Measurements from ENCODE around the gene DEAF1. TPM values are rescaled to one million over a fixed set of nuclear protein-coding genes. Genes with fewer than 3 reads are reported as not detected.

Gene DEAF1
- total RNA-seq, 1 experiment from 2014 or later = 33.9 TPM

DNA sequence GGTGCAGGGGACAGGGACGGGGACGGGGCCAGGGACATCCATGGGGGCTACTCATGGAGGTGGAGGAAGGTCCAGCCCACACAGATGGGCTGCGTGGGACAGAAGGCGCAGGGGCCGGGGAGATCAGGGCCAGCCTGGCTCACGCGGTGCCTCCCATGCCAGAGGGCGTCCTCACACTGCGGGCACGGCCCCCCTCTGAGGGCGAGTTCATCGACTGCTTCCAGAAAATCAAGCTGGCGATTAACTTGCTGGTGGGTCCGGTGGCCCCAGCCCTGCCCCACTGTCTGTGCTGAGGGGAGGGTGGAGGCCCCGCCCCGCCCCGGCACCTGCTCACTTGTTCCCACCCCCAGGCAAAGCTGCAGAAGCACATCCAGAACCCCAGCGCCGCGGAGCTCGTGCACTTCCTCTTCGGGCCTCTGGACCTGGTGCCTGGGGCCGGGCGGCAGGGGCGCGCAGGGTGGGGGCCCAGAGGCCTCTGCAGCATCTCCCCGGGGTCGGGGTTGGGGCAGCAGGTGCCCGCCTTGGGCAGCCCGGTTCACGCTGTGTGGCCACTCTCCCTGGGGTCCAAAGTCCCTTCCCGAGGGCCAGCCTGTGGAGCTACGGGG, 26.8 kb upstream of the DEAF1 start:
- no peak for ATAC-seq
- no peaks in the 10 kb centered on the region for H3K9me3 ChIP-seq (ENCODE audit: control insufficient read depth in 1 of 2, insufficient read depth in 1 of 2, low read depth in 1 of 2, low read length in 2 of 2)
- H3K9ac ChIP-seq (ENCODE audit: low read length) = no peak overlapping the region
- ChIA-PET CTCF (interaction anchor here (1.2 to 2.0 kb wide), 2 partner anchors 15 to 59 kb away, joined by 4 to 8 read pairs; no protein-coding TSS in a partner anchor), RAD21 (ENCODE audit: low non-redundant PET in 1 of 2, low total read pairs in 2 of 2, uncharacterized antibody in 2 of 2, unreplicated experiment in 2 of 2) (no interaction called here), POLR2A (no interaction called here)
- no peak overlapping the region for H3K27ac ChIP-seq (ENCODE audit: low read depth, low read length)
- no peak overlapping the region for H2AFZ ChIP-seq (ENCODE audit: low read depth, low read length, poor library complexity, severe bottlenecking)
- H3K4me1 ChIP-seq (ENCODE audit: control insufficient read depth in 1 of 2, insufficient read depth in 2 of 2, low read length in 2 of 2) = peaks cover 0 to 14% of the 10 kb centered on the region in 2 experiments; a peak in 3 of 4 replicates
- no peaks in the 10 kb centered on the region for H3K9me2 ChIP-seq (ENCODE audit: insufficient read depth)
- H3K4me2 ChIP-seq (ENCODE audit: low read length) = no peak overlapping the region
- intact Hi-C loops (cut with micrococcal nuclease) = no loop called here
- no TSS peak for BruUV-seq (replicated peaks)
- no peaks in the 10 kb centered on the region for H3K27me3 ChIP-seq (ENCODE audit: insufficient read depth, low read length)
- H3K36me3 ChIP-seq (ENCODE audit: control insufficient read depth in 1 of 2, insufficient read depth in 2 of 2, low read length in 2 of 2) = peaks cover 3 to 11% of the 10 kb centered on the region in 2 experiments; a peak in 2 of 4 replicates
- DNase-seq (ENCODE audit: low read depth, low spot score) = no peak
- 0 out of 2 replicates have a peak, but pooled peaks cover 2% of the 10 kb centered on the region for H3K79me2 ChIP-seq (ENCODE audit: insufficient read depth, low read length)
- TF ChIP-seq ZNF274 (IDR thresholded peaks at IDR 0.05; ENCODE audit: low read depth, low read length) (no peak), EZH2 (IDR thresholded peaks at IDR 0.05) (no peak), POLR2A (IDR thresholded peaks at IDR 0.05; ENCODE audit: borderline replicate concordance, extremely low read depth, insufficient read depth, insufficient read length) (no peak), ELF1 (IDR thresholded peaks at IDR 0.05; ENCODE audit: borderline replicate concordance, low read depth) (no peak), FOSL1 (IDR thresholded peaks at IDR 0.05; ENCODE audit: low read depth) (no peak), SP1 (IDR thresholded peaks at IDR 0.05; ENCODE audit: low read depth) (no peak), ZFX (IDR thresholded peaks at IDR 0.05) (no peak), CBX3 (IDR thresholded peaks at IDR 0.05; ENCODE audit: low read depth) (no peak), SIN3A (IDR thresholded peaks at IDR 0.05; ENCODE audit: low read depth) (no peak), CEBPB (IDR thresholded peaks at IDR 0.05; ENCODE audit: low read depth) (no peak), JUND (IDR thresholded peaks at IDR 0.05) (no peak), EGR1 (IDR thresholded peaks at IDR 0.05; ENCODE audit: low read depth) (no peak), SRF (IDR thresholded peaks at IDR 0.05; ENCODE audit: low read depth) (no peak), POLR2AphosphoS5 (IDR thresholded peaks at IDR 0.05; ENCODE audit: low read depth, low read length) (no peak)
- TF ChIP-seq, protein P1, sequence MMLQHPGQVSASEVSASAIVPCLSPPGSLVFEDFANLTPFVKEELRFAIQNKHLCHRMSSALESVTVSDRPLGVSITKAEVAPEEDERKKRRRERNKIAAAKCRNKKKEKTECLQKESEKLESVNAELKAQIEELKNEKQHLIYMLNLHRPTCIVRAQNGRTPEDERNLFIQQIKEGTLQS (IDR thresholded peaks at IDR 0.05) = no peak
- TF ChIP-seq, protein P2, sequence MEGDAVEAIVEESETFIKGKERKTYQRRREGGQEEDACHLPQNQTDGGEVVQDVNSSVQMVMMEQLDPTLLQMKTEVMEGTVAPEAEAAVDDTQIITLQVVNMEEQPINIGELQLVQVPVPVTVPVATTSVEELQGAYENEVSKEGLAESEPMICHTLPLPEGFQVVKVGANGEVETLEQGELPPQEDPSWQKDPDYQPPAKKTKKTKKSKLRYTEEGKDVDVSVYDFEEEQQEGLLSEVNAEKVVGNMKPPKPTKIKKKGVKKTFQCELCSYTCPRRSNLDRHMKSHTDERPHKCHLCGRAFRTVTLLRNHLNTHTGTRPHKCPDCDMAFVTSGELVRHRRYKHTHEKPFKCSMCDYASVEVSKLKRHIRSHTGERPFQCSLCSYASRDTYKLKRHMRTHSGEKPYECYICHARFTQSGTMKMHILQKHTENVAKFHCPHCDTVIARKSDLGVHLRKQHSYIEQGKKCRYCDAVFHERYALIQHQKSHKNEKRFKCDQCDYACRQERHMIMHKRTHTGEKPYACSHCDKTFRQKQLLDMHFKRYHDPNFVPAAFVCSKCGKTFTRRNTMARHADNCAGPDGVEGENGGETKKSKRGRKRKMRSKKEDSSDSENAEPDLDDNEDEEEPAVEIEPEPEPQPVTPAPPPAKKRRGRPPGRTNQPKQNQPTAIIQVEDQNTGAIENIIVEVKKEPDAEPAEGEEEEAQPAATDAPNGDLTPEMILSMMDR (IDR thresholded peaks at IDR 0.05 in 2 of 3, conservative IDR thresholded peaks at IDR 0.05 in 1 of 3; ENCODE audit: borderline replicate concordance in 1 of 3, insufficient read depth in 1 of 3, low read depth in 2 of 3, low read length in 2 of 3) = no peak
- TF ChIP-seq, protein P3, sequence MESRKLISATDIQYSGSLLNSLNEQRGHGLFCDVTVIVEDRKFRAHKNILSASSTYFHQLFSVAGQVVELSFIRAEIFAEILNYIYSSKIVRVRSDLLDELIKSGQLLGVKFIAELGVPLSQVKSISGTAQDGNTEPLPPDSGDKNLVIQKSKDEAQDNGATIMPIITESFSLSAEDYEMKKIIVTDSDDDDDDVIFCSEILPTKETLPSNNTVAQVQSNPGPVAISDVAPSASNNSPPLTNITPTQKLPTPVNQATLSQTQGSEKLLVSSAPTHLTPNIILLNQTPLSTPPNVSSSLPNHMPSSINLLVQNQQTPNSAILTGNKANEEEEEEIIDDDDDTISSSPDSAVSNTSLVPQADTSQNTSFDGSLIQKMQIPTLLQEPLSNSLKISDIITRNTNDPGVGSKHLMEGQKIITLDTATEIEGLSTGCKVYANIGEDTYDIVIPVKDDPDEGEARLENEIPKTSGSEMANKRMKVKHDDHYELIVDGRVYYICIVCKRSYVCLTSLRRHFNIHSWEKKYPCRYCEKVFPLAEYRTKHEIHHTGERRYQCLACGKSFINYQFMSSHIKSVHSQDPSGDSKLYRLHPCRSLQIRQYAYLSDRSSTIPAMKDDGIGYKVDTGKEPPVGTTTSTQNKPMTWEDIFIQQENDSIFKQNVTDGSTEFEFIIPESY (IDR thresholded peaks at IDR 0.05; ENCODE audit: extremely low read depth, insufficient replicate concordance, low read length) = no peak
- TF ChIP-seq, protein P4, sequence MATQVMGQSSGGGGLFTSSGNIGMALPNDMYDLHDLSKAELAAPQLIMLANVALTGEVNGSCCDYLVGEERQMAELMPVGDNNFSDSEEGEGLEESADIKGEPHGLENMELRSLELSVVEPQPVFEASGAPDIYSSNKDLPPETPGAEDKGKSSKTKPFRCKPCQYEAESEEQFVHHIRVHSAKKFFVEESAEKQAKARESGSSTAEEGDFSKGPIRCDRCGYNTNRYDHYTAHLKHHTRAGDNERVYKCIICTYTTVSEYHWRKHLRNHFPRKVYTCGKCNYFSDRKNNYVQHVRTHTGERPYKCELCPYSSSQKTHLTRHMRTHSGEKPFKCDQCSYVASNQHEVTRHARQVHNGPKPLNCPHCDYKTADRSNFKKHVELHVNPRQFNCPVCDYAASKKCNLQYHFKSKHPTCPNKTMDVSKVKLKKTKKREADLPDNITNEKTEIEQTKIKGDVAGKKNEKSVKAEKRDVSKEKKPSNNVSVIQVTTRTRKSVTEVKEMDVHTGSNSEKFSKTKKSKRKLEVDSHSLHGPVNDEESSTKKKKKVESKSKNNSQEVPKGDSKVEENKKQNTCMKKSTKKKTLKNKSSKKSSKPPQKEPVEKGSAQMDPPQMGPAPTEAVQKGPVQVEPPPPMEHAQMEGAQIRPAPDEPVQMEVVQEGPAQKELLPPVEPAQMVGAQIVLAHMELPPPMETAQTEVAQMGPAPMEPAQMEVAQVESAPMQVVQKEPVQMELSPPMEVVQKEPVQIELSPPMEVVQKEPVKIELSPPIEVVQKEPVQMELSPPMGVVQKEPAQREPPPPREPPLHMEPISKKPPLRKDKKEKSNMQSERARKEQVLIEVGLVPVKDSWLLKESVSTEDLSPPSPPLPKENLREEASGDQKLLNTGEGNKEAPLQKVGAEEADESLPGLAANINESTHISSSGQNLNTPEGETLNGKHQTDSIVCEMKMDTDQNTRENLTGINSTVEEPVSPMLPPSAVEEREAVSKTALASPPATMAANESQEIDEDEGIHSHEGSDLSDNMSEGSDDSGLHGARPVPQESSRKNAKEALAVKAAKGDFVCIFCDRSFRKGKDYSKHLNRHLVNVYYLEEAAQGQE (IDR thresholded peaks at IDR 0.05; ENCODE audit: low read depth) = no peak
- H3K4me3 ChIP-seq (replicated peaks in 1 of 2; ENCODE audit: low read depth in 1 of 2, low read length in 2 of 2) = no peak overlapping the region
- no peaks in the 10 kb centered on the region for H4K20me1 ChIP-seq (ENCODE audit: insufficient read depth)

Measured in HCT116 (cell line).